Measurements from ENCODE around the gene MPZL1. TPM values are rescaled to one million over a fixed set of nuclear protein-coding genes. Genes with fewer than 3 reads are reported as not detected.

MPZL1 gene
- total and polyA plus RNA-seq, 2 of the 13 experiments (the other 11 are each of a cell fraction or from before 2014, with no cell fraction given): 38.0 to 68.7 TPM

GRCh38 chr1:167714439-167715156 is 7.2 kb upstream of the MPZL1 start (continued):
- no peak; the same call in 1 of the 2 replicates for TF ChIP-seq ZNF784 (CRISPR knock-in tag; IDR thresholded peaks at IDR 0.05; ENCODE audit: borderline replicate concordance)
- TF ChIP-seq PRDM15 (CRISPR knock-in tag; IDR thresholded peaks at IDR 0.05): 0 out of 2 replicates have a peak, but pooled peaks have one; percentile 3
- TF ChIP-seq ATAD3A (CRISPR knock-in tag; IDR thresholded peaks at IDR 0.05): no peak
- peak; percentile 88 for TF ChIP-seq ZNF574 (CRISPR knock-in tag; IDR thresholded peaks at IDR 0.05)
- peak; percentile 83 for TF ChIP-seq ZNF841 (CRISPR knock-in tag; IDR thresholded peaks at IDR 0.05; ENCODE audit: borderline replicate concordance)
- peak; percentile 69; the same call in 1 of the 2 replicates for TF ChIP-seq JUND (CRISPR knock-in tag; IDR thresholded peaks at IDR 0.05)
- TF ChIP-seq ZNF775 (CRISPR knock-in tag; IDR thresholded peaks at IDR 0.05; ENCODE audit: borderline replicate concordance): peak; percentile 60; the same call in 1 of the 2 replicates
- no peak for TF ChIP-seq ZNF326 (CRISPR knock-in tag; IDR thresholded peaks at IDR 0.05; ENCODE audit: borderline replicate concordance)
- TF ChIP-seq ZNF800 (CRISPR knock-in tag; IDR thresholded peaks at IDR 0.05): no peak
- no peak for TF ChIP-seq ZNF75D (CRISPR knock-in tag; IDR thresholded peaks at IDR 0.05; ENCODE audit: borderline replicate concordance)
- TF ChIP-seq ZNF530 (CRISPR knock-in tag; IDR thresholded peaks at IDR 0.05; ENCODE audit: low read depth): no peak
- TF ChIP-seq ZFP62 (CRISPR knock-in tag; IDR thresholded peaks at IDR 0.05): peak; percentile 84; the same call in 1 of the 2 replicates
- peak; percentile 90; the same call in 1 of the 2 replicates for TF ChIP-seq TSC22D2 (CRISPR knock-in tag; IDR thresholded peaks at IDR 0.05; ENCODE audit: borderline replicate concordance)
- no peak for TF ChIP-seq ZKSCAN5 (CRISPR knock-in tag; IDR thresholded peaks at IDR 0.05)
- TF ChIP-seq ZSCAN5A (CRISPR knock-in tag; IDR thresholded peaks at IDR 0.05; ENCODE audit: borderline replicate concordance): peak; percentile 88
- peak; percentile 64 for TF ChIP-seq POLR2G (IDR thresholded peaks at IDR 0.05; ENCODE audit: low read depth, low read length)
- TF ChIP-seq FOXC1 (CRISPR knock-in tag; IDR thresholded peaks at IDR 0.05; ENCODE audit: borderline replicate concordance): 0 out of 2 replicates have a peak, but pooled peaks have one; percentile 81
